GM23338 (cell line): ENCODE data around the gene OR2A5. TPM values are rescaled to one million over a fixed set of nuclear protein-coding genes. Genes with fewer than 3 reads are reported as not detected.

Source experiments
- ATAC-seq: fragments of 200-7000 bp; cut with Tn5 transposase; 3 replicates; pipeline ENCODE4 v1.9.1; 2020
- DNase-seq: peaks from one replicate; pipeline ENCODE4 v3.0.0-alpha.2; 2015; ENCODE audit warnings: low spot score
- H2AFZ ChIP-seq: fragments of 200-600 bp; sonication (generic); 2 replicates; pipeline ENCODE4 v1.8.0; 2016; ENCODE audit warnings: antibody characterized with exemption, mild to moderate bottlenecking, moderate library complexity
- H3F3A ChIP-seq: fragments of 200-600 bp; sonication (generic); replicated peaks from 2 replicates; pipeline ENCODE4 v1.8.0; 2017; ENCODE audit warnings: antibody characterized with exemption, mixed run types, low read depth
- H3K27ac ChIP-seq: fragments of 200-600 bp; sonication (generic); 2 replicates; pipeline ENCODE4 v1.6.1; 2016; ENCODE audit warnings: low read depth
- H3K27me3 ChIP-seq: fragments of 200-600 bp; sonication (generic); 2 replicates; pipeline ENCODE4 v1.8.0; 2016; ENCODE audit warnings: mild to moderate bottlenecking, mixed run types, moderate library complexity; ENCODE audit not compliant: insufficient read depth
- H3K36me3 ChIP-seq: fragments of 200-600 bp; sonication (generic); 2 replicates; pipeline ENCODE4 v1.8.0; 2016; ENCODE audit warnings: mild to moderate bottlenecking; ENCODE audit not compliant: insufficient read depth
- H3K4me1 ChIP-seq: fragments of 200-600 bp; sonication (generic); 2 replicates; pipeline ENCODE4 v1.8.0; 2016; ENCODE audit warnings: mild to moderate bottlenecking, moderate library complexity; ENCODE audit not compliant: insufficient read depth
- H3K4me2 ChIP-seq: fragments of 200-600 bp; sonication (generic); 2 replicates; pipeline ENCODE4 v1.7.1; 2017; ENCODE audit warnings: mixed run types
- H3K4me3 ChIP-seq: fragments of 200-600 bp; sonication (generic); 2 replicates; pipeline ENCODE4 v1.6.1; 2016; ENCODE audit warnings: mixed run types
- H3K79me2 ChIP-seq: fragments of 200-600 bp; sonication (generic); replicated peaks from 2 replicates; pipeline ENCODE4 v1.8.0; 2017; ENCODE audit warnings: mild to moderate bottlenecking; ENCODE audit not compliant: insufficient read depth
- H3K9me2 ChIP-seq: fragments of 200-600 bp; sonication (generic); 2 replicates; pipeline ENCODE4 v1.8.0; 2017; ENCODE audit not compliant: insufficient read depth
- H4K20me1 ChIP-seq: fragments of 200-600 bp; sonication (generic); replicated peaks from 2 replicates; pipeline ENCODE4 v1.8.0; 2017; ENCODE audit warnings: mild to moderate bottlenecking; ENCODE audit not compliant: insufficient read depth
- H3K27ac Mint-ChIP-seq: 2 replicates; pipeline ENCODE4 v1.8.0; 2020; ENCODE audit warnings: inconsistent platforms, mild to moderate bottlenecking, moderate library complexity, mixed read lengths
- H3K27me3 Mint-ChIP-seq: 3 replicates; pipeline ENCODE4 v1.8.0; 2022; ENCODE audit warnings: low read depth, mild to moderate bottlenecking, moderate library complexity, mixed read lengths, inconsistent platforms; ENCODE audit not compliant: insufficient read depth, poor library complexity
- H3K36me3 Mint-ChIP-seq: 3 replicates; pipeline ENCODE4 v1.8.0; 2021; ENCODE audit warnings: low read depth, mild to moderate bottlenecking, inconsistent platforms, moderate library complexity, mixed read lengths
- H3K4me1 Mint-ChIP-seq: 3 replicates; pipeline ENCODE4 v1.8.0; 2020; ENCODE audit warnings: mild to moderate bottlenecking, inconsistent platforms, mixed read lengths
- H3K4me3 Mint-ChIP-seq: 3 replicates; pipeline ENCODE4 v1.8.0; 2021; ENCODE audit warnings: moderate library complexity, mild to moderate bottlenecking, inconsistent platforms, mixed read lengths
- H3K9me3 Mint-ChIP-seq: 3 replicates; pipeline ENCODE4 v1.8.0; 2020; ENCODE audit warnings: moderate library complexity, mild to moderate bottlenecking, inconsistent platforms, mixed read lengths
- CREB1 ChIP-seq: fragments of 250-450 bp; sonication (Bioruptor Pico); IDR thresholded peaks from 2 replicates; pipeline ENCODE4 v1.5.0; 2020; ENCODE audit warnings: low read depth, mild to moderate bottlenecking, moderate library complexity
- EZH2 ChIP-seq: fragments of 200-600 bp; sonication (generic); IDR thresholded peaks from one replicate; pipeline ENCODE4 v1.8.0; 2017; ENCODE audit warnings: antibody characterized with exemption, mild to moderate bottlenecking, low read depth; ENCODE audit not compliant: unreplicated experiment
- EZH2phosphoT487 ChIP-seq: fragments of 200-600 bp; sonication (generic); IDR thresholded peaks from one replicate; pipeline ENCODE4 v1.8.1; 2018; ENCODE audit warnings: antibody characterized with exemption; ENCODE audit not compliant: unreplicated experiment
- JUNB ChIP-seq: IDR thresholded peaks from one replicate; pipeline ENCODE4 v1.6.1; 2016; ENCODE audit warnings: antibody characterized with exemption; ENCODE audit not compliant: unreplicated experiment
- POLR2AphosphoS5 ChIP-seq: IDR thresholded peaks from 2 replicates; pipeline ENCODE4 v1.6.1; 2016; ENCODE audit warnings: antibody characterized with exemption, low read depth
- STAT1 ChIP-seq: IDR thresholded peaks from one replicate; pipeline ENCODE4 v1.6.1; 2016; ENCODE audit warnings: antibody characterized with exemption; ENCODE audit not compliant: unreplicated experiment
- ZNF114 ChIP-seq: fragments of 250-450 bp; sonication (Bioruptor Pico); IDR thresholded peaks from 2 replicates; pipeline ENCODE4 v1.5.0; 2020; ENCODE audit warnings: mild to moderate bottlenecking, moderate library complexity
- ZNF331 ChIP-seq: fragments of 250-450 bp; sonication (Bioruptor Pico); IDR thresholded peaks from 2 replicates; pipeline ENCODE4 v1.5.0; 2020; ENCODE audit warnings: low read depth, mild to moderate bottlenecking, moderate library complexity
- polyA plus RNA-seq: library from polyadenylated mRNA; unstranded; fragments of >200 nt; fragmentation: Nextera tagmentation; extraction: Ambion mirVana; gene quantifications from 2 replicates; pipeline ENCODE4 v1.2.1, GENCODE V29; 2016
- total RNA-seq: library from RNA; depleted of rRNA; stranded (reverse); fragments of >200 nt; shearing (Covaris generic); gene quantifications from 2 replicates; pipeline ENCODE4 v1.2.3, GENCODE V29; 2014
- TF ChIP-seq, protein P1 (sequence below): fragments of 250-450 bp; sonication (Bioruptor Pico); IDR thresholded peaks from 2 replicates; pipeline ENCODE4 v1.5.0; 2020; ENCODE audit warnings: mild to moderate bottlenecking, moderate library complexity
- TF ChIP-seq, protein P2 (sequence below): IDR thresholded peaks from one replicate; pipeline ENCODE4 v1.6.1; 2018; ENCODE audit warnings: antibody characterized with exemption; ENCODE audit not compliant: unreplicated experiment
- TF ChIP-seq, protein P3 (sequence below): IDR thresholded peaks from 2 replicates; pipeline ENCODE4 v1.6.1; 2016; ENCODE audit warnings: antibody characterized with exemption
- TF ChIP-seq, protein P4 (sequence below), 2 experiments: fragments of 200-600 bp in 1 of 2; sonication (generic) in 1 of 2; conservative IDR thresholded peaks; 2 replicates each; pipeline versions ENCODE4 v1.5.1 to v1.6.1; 2016 to 2017; ENCODE audit warnings: antibody characterized with exemption in 2 of 2, low read depth in 2 of 2, mild to moderate bottlenecking in 2 of 2, moderate library complexity in 1 of 2

Gene OR2A5
- total and polyA plus RNA-seq, 2 experiments from 2014 or later: not detected

DNA sequence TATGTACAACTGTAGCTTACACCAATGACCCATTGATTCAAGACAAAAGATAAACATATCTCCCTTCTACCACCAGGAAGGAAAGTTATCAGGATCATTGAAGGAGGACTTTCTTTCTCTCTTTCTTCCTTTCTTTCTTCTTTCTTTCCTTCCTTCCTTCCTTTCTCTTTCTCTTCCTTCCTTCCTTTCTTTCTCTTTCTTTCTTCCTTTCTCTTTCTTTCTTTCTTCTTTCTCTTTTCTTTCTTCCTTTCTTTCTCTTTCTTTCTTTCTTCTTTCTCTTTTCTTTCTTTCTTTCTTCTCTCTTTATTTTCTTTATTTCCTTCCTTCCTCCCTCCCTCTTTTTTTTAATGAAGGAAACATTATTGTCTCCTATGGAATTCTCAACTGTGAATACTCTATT, 50.0 kb downstream of the OR2A5 start:
- H4K20me1 ChIP-seq: no peaks in the 10 kb centered on the region
- TF ChIP-seq EZH2phosphoT487: no peak
- no peak for TF ChIP-seq JUNB
- TF ChIP-seq CREB1 (CRISPR knock-in tag): no peak
- TF ChIP-seq ZNF331: no peak
- TF ChIP-seq ZNF114 (CRISPR knock-in tag): no peak
- TF ChIP-seq, protein P1, sequence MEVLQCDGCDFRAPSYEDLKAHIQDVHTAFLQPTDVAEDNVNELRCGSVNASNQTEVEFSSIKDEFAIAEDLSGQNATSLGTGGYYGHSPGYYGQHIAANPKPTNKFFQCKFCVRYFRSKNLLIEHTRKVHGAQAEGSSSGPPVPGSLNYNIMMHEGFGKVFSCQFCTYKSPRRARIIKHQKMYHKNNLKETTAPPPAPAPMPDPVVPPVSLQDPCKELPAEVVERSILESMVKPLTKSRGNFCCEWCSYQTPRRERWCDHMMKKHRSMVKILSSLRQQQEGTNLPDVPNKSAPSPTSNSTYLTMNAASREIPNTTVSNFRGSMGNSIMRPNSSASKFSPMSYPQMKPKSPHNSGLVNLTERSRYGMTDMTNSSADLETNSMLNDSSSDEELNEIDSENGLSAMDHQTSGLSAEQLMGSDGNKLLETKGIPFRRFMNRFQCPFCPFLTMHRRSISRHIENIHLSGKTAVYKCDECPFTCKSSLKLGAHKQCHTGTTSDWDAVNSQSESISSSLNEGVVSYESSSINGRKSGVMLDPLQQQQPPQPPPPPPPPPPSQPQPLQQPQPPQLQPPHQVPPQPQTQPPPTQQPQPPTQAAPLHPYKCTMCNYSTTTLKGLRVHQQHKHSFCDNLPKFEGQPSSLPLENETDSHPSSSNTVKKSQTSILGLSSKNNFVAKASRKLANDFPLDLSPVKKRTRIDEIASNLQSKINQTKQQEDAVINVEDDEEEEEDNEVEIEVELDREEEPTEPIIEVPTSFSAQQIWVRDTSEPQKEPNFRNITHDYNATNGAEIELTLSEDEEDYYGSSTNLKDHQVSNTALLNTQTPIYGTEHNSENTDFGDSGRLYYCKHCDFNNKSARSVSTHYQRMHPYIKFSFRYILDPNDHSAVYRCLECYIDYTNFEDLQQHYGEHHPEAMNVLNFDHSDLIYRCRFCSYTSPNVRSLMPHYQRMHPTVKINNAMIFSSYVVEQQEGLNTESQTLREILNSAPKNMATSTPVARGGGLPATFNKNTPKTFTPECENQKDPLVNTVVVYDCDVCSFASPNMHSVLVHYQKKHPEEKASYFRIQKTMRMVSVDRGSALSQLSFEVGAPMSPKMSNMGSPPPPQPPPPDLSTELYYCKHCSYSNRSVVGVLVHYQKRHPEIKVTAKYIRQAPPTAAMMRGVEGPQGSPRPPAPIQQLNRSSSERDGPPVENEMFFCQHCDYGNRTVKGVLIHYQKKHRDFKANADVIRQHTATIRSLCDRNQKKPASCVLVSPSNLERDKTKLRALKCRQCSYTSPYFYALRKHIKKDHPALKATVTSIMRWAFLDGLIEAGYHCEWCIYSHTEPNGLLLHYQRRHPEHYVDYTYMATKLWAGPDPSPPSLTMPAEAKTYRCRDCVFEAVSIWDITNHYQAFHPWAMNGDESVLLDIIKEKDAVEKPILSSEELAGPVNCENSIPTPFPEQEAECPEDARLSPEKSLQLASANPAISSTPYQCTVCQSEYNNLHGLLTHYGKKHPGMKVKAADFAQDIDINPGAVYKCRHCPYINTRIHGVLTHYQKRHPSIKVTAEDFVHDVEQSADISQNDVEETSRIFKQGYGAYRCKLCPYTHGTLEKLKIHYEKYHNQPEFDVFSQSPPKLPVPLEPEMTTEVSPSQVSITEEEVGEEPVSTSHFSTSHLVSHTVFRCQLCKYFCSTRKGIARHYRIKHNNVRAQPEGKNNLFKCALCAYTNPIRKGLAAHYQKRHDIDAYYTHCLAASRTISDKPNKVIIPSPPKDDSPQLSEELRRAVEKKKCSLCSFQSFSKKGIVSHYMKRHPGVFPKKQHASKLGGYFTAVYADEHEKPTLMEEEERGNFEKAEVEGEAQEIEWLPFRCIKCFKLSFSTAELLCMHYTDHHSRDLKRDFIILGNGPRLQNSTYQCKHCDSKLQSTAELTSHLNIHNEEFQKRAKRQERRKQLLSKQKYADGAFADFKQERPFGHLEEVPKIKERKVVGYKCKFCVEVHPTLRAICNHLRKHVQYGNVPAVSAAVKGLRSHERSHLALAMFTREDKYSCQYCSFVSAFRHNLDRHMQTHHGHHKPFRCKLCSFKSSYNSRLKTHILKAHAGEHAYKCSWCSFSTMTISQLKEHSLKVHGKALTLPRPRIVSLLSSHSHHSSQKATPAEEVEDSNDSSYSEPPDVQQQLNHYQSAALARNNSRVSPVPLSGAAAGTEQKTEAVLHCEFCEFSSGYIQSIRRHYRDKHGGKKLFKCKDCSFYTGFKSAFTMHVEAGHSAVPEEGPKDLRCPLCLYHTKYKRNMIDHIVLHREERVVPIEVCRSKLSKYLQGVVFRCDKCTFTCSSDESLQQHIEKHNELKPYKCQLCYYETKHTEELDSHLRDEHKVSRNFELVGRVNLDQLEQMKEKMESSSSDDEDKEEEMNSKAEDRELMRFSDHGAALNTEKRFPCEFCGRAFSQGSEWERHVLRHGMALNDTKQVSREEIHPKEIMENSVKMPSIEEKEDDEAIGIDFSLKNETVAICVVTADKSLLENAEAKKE: no peak
- TF ChIP-seq POLR2AphosphoS5: no peak
- TF ChIP-seq, protein P2, sequence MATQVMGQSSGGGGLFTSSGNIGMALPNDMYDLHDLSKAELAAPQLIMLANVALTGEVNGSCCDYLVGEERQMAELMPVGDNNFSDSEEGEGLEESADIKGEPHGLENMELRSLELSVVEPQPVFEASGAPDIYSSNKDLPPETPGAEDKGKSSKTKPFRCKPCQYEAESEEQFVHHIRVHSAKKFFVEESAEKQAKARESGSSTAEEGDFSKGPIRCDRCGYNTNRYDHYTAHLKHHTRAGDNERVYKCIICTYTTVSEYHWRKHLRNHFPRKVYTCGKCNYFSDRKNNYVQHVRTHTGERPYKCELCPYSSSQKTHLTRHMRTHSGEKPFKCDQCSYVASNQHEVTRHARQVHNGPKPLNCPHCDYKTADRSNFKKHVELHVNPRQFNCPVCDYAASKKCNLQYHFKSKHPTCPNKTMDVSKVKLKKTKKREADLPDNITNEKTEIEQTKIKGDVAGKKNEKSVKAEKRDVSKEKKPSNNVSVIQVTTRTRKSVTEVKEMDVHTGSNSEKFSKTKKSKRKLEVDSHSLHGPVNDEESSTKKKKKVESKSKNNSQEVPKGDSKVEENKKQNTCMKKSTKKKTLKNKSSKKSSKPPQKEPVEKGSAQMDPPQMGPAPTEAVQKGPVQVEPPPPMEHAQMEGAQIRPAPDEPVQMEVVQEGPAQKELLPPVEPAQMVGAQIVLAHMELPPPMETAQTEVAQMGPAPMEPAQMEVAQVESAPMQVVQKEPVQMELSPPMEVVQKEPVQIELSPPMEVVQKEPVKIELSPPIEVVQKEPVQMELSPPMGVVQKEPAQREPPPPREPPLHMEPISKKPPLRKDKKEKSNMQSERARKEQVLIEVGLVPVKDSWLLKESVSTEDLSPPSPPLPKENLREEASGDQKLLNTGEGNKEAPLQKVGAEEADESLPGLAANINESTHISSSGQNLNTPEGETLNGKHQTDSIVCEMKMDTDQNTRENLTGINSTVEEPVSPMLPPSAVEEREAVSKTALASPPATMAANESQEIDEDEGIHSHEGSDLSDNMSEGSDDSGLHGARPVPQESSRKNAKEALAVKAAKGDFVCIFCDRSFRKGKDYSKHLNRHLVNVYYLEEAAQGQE: no peak
- no peak for TF ChIP-seq EZH2
- no peak for TF ChIP-seq STAT1
- TF ChIP-seq, protein P3, sequence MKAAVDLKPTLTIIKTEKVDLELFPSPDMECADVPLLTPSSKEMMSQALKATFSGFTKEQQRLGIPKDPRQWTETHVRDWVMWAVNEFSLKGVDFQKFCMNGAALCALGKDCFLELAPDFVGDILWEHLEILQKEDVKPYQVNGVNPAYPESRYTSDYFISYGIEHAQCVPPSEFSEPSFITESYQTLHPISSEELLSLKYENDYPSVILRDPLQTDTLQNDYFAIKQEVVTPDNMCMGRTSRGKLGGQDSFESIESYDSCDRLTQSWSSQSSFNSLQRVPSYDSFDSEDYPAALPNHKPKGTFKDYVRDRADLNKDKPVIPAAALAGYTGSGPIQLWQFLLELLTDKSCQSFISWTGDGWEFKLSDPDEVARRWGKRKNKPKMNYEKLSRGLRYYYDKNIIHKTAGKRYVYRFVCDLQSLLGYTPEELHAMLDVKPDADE: no peak
- TF ChIP-seq, protein P4, sequence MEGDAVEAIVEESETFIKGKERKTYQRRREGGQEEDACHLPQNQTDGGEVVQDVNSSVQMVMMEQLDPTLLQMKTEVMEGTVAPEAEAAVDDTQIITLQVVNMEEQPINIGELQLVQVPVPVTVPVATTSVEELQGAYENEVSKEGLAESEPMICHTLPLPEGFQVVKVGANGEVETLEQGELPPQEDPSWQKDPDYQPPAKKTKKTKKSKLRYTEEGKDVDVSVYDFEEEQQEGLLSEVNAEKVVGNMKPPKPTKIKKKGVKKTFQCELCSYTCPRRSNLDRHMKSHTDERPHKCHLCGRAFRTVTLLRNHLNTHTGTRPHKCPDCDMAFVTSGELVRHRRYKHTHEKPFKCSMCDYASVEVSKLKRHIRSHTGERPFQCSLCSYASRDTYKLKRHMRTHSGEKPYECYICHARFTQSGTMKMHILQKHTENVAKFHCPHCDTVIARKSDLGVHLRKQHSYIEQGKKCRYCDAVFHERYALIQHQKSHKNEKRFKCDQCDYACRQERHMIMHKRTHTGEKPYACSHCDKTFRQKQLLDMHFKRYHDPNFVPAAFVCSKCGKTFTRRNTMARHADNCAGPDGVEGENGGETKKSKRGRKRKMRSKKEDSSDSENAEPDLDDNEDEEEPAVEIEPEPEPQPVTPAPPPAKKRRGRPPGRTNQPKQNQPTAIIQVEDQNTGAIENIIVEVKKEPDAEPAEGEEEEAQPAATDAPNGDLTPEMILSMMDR (conservative IDR thresholded peaks at IDR 0.05; ENCODE audit: low read depth in 2 of 2): no peak
- no peaks in the 10 kb centered on the region for H3K79me2 ChIP-seq
- no peak overlapping the region for H3K4me2 ChIP-seq
- no peaks in the 10 kb centered on the region for H3K9me3 Mint-ChIP-seq
- no peak for DNase-seq
- no peak overlapping the region for H3K4me3 ChIP-seq
- peaks cover 2% of the 10 kb centered on the region for H3K27me3 Mint-ChIP-seq
- no peaks in the 10 kb centered on the region for H3K4me1 ChIP-seq
- no peak overlapping the region for H3K27ac ChIP-seq
- H3K36me3 Mint-ChIP-seq: no peaks in the 10 kb centered on the region
- H3K9me2 ChIP-seq: no peaks in the 10 kb centered on the region; the same call in 1 of the 2 replicates
- H3K4me1 Mint-ChIP-seq: peaks cover 5% of the 10 kb centered on the region; the same call in 2 of the 3 replicates
- H3K27ac Mint-ChIP-seq: no peak overlapping the region
- H3F3A ChIP-seq: no peaks in the 10 kb centered on the region
- no peaks in the 10 kb centered on the region for H3K27me3 ChIP-seq
- H3K36me3 ChIP-seq: no peaks in the 10 kb centered on the region
- no peak overlapping the region for H3K4me3 Mint-ChIP-seq
- no peak for ATAC-seq
- H2AFZ ChIP-seq: no peak overlapping the region
